RPMI8226 (cell line): ENCODE results near the gene DNAAF9.

ENCODE experiments used
- DNase-seq: peaks from one replicate; pipeline ENCODE4 v3.0.0-alpha.2; 2015

The DNAAF9 gene

GRCh38 chr20:3409417-3409816 lies 1.9 kb upstream of the DNAAF9 start:
- no peak for DNase-seq

GRCh38 chr20:3407771-3408637 lies 535 bp upstream of the DNAAF9 start:
- DNase-seq, result peak; percentile 35

GRCh38 chr20:3406481-3407039 lies 909 bp downstream of the DNAAF9 start:
- DNase-seq, result no peak

- DNase-seq, result no peak
Measured at GRCh38 chr20:3405696-3406358, 1.6 kb downstream of the DNAAF9 start.

- DNase-seq, result no peak
Measured at GRCh38 chr20:3405139-3405538, 2.3 kb downstream of the DNAAF9 start.

- no peak for DNase-seq
Measured at GRCh38 chr20:3404402-3404801, 3.1 kb downstream of the DNAAF9 start.

- no peak for DNase-seq
Measured at GRCh38 chr20:3403741-3404140, 3.7 kb downstream of the DNAAF9 start.

- no peak for DNase-seq
Measured at GRCh38 chr20:3402453-3402852, 5.0 kb downstream of the DNAAF9 start.

- DNase-seq, result no peak
Measured at GRCh38 chr20:3400260-3401155, 7.0 kb downstream of the DNAAF9 start.

- no peak for DNase-seq
Measured at GRCh38 chr20:3398681-3399252, 8.7 kb downstream of the DNAAF9 start.

GRCh38 chr20:3396492-3396891 lies 11.0 kb downstream of the DNAAF9 start:
- DNase-seq, result no peak

GRCh38 chr20:3392756-3393155 lies 14.7 kb downstream of the DNAAF9 start:
- no peak for DNase-seq

GRCh38 chr20:3390759-3391425 lies 16.6 kb downstream of the DNAAF9 start:
- no peak for DNase-seq

GRCh38 chr20:3383878-3384495 lies 23.5 kb downstream of the DNAAF9 start:
- DNase-seq, result no peak

- DNase-seq, result no peak
Measured at GRCh38 chr20:3382836-3383235, 24.6 kb downstream of the DNAAF9 start.

- DNase-seq, result no peak
Measured at GRCh38 chr20:3380228-3381070, 27.0 kb downstream of the DNAAF9 start.

- DNase-seq, result no peak
Measured at GRCh38 chr20:3378138-3378537, 29.3 kb downstream of the DNAAF9 start.

GRCh38 chr20:3377644-3378043 lies 29.8 kb downstream of the DNAAF9 start:
- DNase-seq, result no peak

GRCh38 chr20:3374296-3374695 lies 33.2 kb downstream of the DNAAF9 start:
- no peak for DNase-seq

- no peak for DNase-seq
Measured at GRCh38 chr20:3371754-3372153, 35.7 kb downstream of the DNAAF9 start.

- no peak for DNase-seq
Measured at GRCh38 chr20:3367089-3367488, 40.4 kb downstream of the DNAAF9 start.
